NCI-H82 treated with DMSO at 0.1 percent for 48 hours (cell line): ENCODE data around the gene ZNG1A.
"Not testable (repeated sequence)": the region's sequence is repeated elsewhere in the genome, so short reads cannot be mapped to it uniquely, and the experiment has no call there.

ENCODE experiments used
- DNase-seq: peaks from one replicate; lab custom pipeline; 2025; ENCODE audit not compliant: unreplicated experiment; lab: John Stamatoyannopoulos, UW

Gene ZNG1A

DNA sequence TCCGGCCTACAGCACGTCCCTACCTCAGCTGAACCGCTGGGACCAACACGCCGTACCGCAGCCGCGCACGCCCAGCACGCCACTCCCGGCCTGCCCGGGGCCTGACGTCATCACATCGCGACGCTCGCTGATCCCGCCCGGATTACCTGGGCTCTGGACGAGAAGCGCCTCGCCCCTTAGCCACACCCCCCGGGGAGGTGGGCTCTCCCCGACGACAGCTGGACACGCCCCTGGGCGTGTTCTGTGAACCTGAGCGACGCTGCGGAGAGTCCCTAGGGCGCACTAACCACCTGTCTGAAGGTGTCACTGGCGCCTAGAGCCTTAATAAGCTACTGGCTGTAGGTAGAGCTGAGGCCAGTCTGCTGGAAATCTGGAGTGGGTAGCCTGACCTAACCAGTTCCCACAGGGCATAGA lies at the start of gene ZNG1A:
Gene ZNG1A (minus strand): TSS at position 87 of the 414 bp plus-strand sequence. CDS start 87 bp downstream, outside the sequence.
- not testable (repeated sequence) for DNase-seq

GRCh38 chr9:227860-228259 lies 49.0 kb upstream of the ZNG1A start:
- no peak for DNase-seq

GRCh38 chr9:224582-225520 lies 46.0 kb upstream of the ZNG1A start:
- DNase-seq, result no peak

DNA sequence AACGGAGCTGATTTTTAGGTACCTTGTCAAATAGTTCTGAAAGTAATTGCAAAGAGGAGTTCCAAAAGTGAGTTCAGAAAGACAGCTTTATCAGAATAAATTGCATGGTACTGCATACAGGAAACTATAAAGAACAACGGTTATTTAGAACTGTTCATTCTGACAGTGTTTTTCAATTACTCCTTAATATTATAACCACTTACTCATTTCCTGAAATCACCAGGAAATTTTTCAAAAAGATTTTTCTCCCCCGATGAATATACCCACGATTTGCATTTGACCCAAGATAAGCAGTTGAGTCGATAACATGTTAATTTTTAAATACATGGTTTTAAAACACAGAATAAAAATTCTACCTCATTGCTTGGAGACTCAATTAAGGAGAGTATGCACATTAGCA lies 45.2 kb upstream of the ZNG1A start:
- no peak for DNase-seq

GRCh38 chr9:223152-223551 lies 44.3 kb upstream of the ZNG1A start:
- DNase-seq, result no peak

- no peak for DNase-seq
Observed at GRCh38 chr9:221989-222776, 43.3 kb upstream of the ZNG1A start.

DNA sequence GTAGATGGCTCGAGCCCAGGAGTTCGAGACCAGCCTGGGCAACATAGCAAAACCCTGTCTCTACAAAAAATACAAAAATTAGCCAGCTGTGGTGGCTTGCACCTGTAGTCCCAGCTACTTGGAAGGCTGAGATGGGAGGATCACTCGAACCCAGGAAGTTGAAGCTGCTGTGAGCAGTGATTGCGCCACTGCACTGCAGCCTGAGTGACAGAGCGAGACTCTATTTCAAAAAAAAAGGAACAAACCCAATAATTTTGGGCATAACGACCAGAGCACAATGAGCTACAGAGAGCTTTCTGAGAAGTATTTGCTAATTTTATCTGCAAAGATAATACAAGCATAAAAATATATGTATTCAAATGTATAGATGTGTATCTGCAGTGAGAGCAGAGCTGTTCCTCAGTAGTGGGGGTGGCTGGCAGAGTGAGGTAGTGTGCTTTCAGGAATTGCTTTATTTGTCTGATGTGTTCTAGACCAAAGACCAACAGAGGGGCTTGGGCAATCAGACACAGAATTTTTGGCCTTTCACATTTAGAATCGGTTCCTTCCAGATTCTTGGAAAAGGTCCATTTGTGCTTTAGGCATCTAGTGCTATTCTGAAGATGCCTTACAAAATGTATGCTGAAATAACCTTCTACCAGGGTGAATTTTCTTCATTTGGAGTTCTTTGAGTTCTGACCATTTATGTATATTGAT lies 41.0 kb upstream of the ZNG1A start:
- no peak for DNase-seq

DNA sequence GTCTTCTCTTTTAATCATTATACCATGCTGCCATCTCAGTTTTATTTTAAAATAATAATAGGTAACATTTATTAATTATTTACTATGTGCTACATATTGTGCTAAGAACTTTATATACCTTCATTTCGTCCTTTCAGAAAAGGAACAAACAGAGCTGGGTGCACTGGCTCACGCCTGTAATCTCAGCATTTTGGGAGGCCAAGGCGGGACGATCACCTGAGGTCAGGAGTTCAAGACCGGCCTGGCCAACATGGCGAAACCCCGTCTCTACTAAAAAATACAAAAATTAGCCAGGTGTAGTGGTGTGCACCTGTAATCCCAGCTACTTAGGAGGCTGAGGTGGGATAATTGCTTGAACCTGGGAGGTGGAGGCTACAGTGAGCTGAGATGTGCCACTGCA lies 40.2 kb upstream of the ZNG1A start:
- DNase-seq, result not testable (repeated sequence)

DNA sequence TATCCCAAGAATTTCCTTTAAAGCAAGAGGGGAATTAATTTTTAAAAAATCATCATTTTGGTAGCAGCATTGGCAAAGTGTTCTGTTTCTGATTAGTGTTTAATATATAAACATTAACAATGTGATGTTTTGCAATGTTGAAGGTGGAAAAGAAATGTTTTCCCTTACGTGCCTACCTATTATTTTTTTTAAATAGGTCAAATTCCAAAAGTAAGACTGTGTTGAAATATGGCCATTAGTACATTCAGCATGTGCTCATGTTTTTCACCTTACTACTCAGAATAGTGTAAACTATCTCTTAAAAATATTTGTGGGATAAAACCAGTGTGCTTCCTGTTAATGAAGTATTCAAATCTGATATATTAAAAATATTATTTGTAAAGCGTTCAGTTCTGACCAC lies 39.1 kb upstream of the ZNG1A start:
- DNase-seq, result no peak

DNA sequence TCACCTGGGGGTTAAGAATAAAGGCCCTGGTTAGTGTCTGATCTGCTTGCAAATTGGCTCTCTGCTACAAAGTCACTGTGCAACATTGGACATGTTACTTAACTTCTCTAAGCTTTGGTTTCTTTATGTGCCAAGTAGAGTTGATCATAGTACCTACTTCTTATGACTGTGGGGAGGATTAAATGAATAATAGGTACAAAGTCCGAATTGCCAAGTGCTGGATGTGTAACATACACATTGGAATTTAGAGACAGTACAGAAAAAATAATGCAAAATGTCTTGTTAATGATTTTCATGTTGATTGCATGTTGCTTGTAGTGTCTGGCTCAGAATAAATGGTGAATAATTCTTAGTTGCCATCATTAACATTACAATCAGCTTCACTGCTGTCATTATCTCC lies 38.0 kb upstream of the ZNG1A start:
- DNase-seq, result no peak

GRCh38 chr9:215631-216155 lies 36.8 kb upstream of the ZNG1A start:
- DNase-seq, result no peak

DNA sequence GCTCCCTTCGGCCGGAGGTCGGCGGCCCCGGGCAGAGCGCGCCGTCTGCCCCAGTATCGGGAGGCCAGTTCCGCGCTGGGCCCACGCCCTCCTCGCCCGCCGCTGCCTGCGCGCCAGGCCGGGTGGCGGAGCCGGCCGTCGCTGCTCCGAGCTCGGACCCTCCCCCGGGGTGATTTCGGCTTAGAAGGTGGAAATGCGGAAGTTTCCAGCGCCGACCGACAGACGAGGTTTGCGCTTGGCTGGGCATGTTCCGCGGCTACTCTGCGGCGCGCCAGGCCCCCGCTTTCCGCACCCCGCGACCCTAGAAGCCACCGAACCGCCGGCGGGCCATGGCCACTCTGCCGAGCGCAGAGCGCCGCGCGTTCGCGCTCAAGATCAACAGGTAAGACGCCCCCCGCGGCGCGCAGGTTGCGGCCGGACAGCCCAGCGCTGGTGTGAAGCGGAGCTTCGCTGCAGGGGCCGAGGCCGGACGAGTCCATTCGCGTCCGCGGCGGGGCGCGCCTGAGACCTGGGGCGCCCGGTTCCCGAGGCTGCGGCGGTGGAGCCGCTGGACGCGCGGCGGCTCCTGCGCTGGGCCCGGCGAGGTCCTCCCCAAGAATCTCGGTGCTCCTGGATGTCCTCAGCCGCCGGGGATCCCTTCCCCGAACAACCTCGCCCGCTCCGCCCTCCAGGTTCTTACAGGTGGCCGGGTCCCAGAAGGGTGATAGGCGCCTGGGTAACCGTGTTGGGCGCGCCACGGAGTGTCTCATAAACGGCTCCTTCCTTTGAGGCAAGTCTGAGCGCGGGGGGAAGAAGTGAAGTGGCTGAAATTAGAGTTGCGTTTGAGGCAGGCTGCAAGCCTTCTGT lies 36.0 kb upstream of the ZNG1A start, which contains the start of gene DOCK8:
Gene DOCK8 (plus strand): TSS at position 218 of the 846 bp plus-strand sequence. CDS start 112 bp downstream, at position 330.
- DNase-seq, result no peak

DNA sequence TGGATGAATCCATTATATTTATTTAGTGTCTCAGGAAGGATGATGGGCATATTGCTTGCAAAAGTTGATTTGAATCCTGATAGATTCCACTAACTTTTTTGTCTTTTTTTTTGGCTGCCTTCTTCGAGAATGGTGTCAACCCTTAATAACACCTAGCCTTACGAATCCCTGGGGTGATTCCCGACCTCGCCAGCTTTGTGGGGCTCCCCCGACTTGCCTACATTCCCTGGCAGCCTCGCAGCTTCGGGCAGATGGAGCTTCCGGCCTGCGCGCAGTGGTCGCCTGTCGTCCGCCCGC lies 35.4 kb upstream of the ZNG1A start:
- no peak for DNase-seq

DNA sequence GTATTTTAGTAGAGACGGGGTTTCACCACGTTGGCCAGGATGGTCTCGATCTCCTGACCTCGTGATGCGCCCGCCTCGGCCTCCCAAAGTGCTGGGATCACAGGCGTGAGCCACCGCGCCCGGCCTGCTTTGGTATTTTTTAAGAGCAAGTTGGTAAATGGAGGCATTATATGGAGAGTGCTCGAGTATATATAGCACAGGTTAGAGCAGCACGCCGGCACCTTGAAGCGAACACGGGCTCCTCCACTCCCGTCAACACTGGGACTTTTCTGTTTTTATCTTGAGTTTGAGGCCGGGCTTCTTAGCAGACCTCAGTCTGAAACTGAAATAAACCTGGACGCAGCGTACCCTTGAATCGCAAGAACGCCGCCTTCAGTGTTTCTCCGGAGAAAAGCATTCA lies 35.0 kb upstream of the ZNG1A start:
- DNase-seq, result not testable (repeated sequence)

GRCh38 chr9:212297-212696 lies 33.4 kb upstream of the ZNG1A start:
- DNase-seq, result no peak

GRCh38 chr9:211557-211956 lies 32.7 kb upstream of the ZNG1A start:
- no peak for DNase-seq

- no peak for DNase-seq
Observed at GRCh38 chr9:211036-211435, 32.2 kb upstream of the ZNG1A start.

DNA sequence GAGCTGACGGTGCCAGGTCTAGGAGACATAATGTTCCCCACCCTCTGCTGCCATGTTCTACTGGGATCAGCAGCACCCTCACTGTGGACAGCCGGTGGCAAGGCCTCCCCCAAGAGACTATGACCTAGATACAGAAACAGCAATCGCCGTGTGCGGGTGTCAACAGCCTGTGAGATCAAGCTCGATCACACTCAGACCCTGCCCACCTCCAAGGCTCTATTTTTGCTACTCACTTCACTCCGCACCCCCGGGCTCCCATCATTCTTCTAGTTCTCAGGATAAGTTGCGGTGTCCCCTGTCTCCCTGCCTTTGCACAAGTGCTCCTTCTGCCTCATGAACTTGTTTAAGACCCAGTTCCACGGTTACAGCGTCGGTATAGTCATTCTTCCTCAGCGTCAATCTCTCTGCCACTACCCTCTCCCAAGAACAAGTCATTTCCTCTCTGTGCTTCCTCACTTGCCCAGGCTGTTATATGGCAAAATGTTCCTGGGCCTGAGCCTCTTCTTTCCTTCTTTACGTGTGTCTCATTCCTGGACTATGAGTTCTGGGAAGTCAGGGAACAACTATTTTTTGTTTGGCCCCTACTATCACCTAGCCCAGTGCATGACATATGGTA lies 30.4 kb upstream of the ZNG1A start:
- no peak for DNase-seq

DNA sequence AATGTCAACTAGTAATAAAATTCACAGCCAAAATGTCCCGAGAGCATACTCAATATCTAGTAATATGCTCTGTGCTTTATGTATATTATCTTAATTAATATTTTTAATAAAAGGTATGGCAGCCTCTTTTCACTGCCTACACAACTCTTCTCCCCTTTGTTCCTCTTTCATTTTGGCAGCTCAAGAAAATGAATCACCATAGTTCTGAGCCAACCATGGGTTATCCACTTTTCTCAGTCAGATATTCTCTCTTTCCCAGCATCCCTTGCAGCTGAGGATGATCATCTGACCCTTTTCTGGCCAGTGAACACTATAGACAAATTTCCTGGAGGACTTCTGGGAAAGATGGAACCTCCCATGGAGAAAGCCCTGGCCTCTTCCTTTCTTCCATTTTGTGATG lies 27.6 kb upstream of the ZNG1A start:
- DNase-seq, result no peak

DNA sequence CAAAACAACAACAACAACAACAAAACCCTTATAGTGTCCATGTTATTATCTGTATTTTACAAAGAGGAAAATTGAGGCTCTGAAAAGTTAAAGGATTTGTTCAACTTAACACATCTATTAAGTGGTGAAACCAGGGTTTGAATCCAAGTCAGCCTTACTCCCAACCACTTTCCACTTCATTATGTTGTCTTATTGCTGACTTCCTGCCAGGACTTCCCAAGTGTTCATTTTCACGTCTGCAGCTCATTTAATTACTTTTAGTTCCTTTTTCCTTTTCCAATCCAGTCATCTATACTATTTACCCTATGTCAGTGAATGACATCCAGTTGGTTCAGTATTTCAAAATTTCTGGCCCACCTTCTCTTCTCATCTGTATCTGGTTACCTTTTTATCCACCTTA lies 20.7 kb upstream of the ZNG1A start:
- DNase-seq, result not testable (repeated sequence)
